Upper lobe of left lung (tissue), 4 donors: ENCODE results near the gene ZBTB3.

Source experiments
- EP300 ChIP-seq, 4 donors: sonication (generic); formaldehyde crosslinking; IDR thresholded peaks; one replicate each; pipeline ENCODE4 v1.5.1; 2017; ENCODE audit warnings: antibody characterized with exemption in 4 of 4, control low read depth in 2 of 4
- POLR2A ChIP-seq, 4 donors: fragments of 450-650 bp; IDR thresholded peaks; one replicate each; pipeline ENCODE4 v1.5.1; 2016 to 2017; ENCODE audit warnings: antibody characterized with exemption in 4 of 4, mild to moderate bottlenecking in 2 of 4
- POLR2AphosphoS5 ChIP-seq, 2 donors: sonication (generic); formaldehyde crosslinking; IDR thresholded peaks; one replicate each; pipeline ENCODE4 v1.5.1; 2017; ENCODE audit warnings: antibody characterized with exemption in 2 of 2
- TF ChIP-seq, protein P1 (sequence below), 6 experiments: fragments of 450-650 bp in 4 of 6; fragments of 200-600 bp in 2 of 6; sonication (generic) in 2 of 6; IDR thresholded peaks; one replicate each; pipeline ENCODE4 v1.5.1; 2016 to 2019; ENCODE audit warnings: antibody characterized with exemption in 6 of 6

DNA sequence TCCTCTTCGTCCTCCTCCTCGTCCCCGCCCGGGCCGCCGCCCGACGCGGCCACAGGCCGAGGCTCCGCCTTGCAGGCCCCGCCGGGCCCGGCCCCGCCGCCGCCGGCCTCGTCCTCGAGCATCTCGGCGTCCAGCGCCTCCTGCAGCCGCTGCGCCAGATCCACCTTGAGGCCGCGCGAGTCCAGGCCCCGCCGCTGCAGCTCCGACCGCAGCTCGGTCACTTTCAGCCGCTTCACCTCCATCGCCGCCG lies 27.1 kb downstream of the ZBTB3 start:
- TF ChIP-seq POLR2A (IDR thresholded peaks at IDR 0.05) (no peak), EP300 (IDR thresholded peaks at IDR 0.05) (no peak), POLR2AphosphoS5 (IDR thresholded peaks at IDR 0.05) (no peak)
- TF ChIP-seq, protein P1, sequence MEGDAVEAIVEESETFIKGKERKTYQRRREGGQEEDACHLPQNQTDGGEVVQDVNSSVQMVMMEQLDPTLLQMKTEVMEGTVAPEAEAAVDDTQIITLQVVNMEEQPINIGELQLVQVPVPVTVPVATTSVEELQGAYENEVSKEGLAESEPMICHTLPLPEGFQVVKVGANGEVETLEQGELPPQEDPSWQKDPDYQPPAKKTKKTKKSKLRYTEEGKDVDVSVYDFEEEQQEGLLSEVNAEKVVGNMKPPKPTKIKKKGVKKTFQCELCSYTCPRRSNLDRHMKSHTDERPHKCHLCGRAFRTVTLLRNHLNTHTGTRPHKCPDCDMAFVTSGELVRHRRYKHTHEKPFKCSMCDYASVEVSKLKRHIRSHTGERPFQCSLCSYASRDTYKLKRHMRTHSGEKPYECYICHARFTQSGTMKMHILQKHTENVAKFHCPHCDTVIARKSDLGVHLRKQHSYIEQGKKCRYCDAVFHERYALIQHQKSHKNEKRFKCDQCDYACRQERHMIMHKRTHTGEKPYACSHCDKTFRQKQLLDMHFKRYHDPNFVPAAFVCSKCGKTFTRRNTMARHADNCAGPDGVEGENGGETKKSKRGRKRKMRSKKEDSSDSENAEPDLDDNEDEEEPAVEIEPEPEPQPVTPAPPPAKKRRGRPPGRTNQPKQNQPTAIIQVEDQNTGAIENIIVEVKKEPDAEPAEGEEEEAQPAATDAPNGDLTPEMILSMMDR (IDR thresholded peaks at IDR 0.05), result peak in 1 of 6 experiments; percentile 5
